CD4-positive, alpha-beta T cell treated with Interleukin-10 for 1 hour (primary cell): ENCODE data around the gene CXCL14.

Source experiments
- DNase-seq: peaks from one replicate; pipeline ENCODE4 v3.0.0-alpha.2; 2020

CXCL14 gene

DNA sequence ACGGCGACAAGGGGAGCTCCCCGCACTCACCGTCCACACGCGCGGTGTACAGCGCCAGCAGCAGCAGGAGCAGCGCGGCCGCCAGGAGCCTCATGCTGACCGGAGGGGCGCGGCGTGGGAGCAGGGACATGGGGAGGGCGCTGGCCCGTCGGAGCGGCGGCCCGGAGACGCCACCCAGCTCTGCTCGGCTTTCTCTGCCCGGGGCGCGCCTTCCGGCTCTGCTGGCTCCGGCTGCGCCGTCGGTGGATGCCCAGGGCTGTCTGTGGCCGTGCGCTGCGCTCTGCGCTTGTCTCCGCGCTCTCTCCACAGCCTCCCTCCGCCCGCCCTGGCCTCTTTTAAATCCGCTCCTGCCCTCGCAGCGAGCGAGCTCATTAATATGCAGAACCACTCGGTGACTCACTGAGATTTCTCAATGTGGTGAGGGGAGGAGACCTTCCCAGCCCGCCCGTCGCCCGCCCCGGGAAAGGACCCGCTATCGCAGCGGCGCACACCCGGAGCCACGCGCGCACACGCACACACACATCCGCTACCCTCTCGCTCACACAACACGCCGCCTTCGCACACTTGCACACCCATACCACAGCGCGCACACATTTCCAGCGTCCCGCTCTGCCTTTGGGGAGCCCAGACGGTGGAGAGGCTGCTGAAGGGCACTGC is at the start of gene CXCL14:
Gene CXCL14, minus strand, starts transcription at position 307 of the 657 bp plus-strand sequence. Its CDS starts 213 bp downstream, at position 94.
- DNase-seq, result no peak

DNA sequence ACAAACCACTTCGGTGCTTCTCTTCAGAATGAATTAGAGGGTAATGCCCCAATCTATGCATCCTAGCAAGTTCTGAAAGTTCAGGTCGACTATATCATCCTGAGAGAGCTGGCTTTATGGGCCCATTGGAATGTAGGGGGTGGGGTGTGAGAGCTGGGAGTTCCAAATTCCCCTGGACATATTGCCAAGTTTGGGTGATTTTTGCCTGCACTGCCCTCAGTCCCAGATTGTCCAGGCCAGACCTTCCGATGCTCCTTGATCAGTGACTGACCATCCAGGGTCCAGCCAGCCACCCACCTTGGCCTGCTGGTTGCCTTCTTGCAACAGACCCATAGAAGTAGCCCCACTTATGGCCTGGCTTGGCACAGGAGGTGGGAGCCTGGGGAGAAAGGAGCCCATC is 47.8 kb upstream of the CXCL14 start:
- DNase-seq, result no peak

DNA sequence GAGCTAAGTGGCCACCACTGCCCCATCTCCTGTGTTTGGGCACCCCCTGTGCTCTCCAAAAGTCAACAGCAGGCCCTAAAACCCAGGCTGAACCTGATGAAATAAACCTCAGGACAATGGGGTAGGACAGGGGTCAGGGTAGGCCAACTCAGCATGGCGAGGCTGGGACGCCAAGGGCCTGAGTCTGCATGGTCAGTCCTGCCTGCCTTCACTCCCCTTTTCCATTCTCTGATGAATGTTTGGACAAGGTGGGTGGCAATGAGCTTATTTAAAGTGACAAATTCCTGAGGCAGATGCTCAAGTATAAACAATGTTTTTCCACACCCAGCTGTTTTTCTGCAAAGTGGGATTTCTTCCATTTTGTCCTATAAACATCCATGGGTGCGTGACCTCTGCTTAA is 47.2 kb upstream of the CXCL14 start:
- no peak for DNase-seq

DNA sequence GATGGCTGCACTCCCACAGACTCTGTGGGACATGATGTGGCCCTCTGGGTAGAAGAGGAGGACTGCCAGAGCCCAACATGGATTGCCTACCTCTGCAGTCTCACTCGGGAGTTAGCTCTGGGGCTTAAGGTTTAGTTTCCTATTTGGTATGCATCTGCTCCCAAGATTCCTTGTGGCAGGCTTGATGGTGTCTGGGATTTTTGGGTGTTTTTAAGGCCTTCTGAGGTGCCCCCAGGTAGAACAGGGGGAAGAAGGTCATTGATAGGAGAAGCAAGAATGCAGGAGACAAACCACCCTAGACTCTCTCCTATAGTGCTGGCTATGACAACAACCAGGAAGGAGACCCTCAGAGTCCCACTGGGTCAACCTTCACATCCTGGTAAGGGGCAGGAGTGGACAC is 46.7 kb upstream of the CXCL14 start:
- no peak for DNase-seq

- DNase-seq, result no peak
Observed at GRCh38 chr5:135625061-135625460, 46.3 kb upstream of the CXCL14 start.

DNA sequence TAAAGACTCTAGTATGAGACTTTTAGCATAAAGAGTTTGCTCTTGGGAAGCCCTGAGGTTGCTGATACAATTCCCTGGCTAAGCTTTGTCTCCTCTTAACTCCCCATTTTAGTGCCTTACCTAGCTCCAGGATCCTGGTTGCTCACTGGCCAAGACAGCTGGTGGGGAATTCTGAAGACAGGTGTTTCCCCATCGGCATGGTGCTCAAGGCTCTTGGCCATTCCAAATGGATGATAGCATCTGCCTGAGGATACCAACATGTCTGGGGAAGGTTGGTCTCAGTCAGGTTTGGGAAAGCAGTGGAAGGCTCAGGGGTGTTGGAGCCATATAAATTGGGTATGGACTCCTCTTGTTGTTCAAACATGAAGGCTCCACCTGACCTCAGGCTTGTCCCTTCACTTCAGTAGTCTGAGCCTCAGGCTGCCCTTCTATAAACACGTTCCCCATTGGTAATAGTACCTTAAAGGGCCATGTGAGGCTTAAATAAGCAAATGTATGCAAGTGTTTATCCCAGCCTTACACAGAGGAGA is 44.5 kb upstream of the CXCL14 start:
- DNase-seq, result no peak

DNA sequence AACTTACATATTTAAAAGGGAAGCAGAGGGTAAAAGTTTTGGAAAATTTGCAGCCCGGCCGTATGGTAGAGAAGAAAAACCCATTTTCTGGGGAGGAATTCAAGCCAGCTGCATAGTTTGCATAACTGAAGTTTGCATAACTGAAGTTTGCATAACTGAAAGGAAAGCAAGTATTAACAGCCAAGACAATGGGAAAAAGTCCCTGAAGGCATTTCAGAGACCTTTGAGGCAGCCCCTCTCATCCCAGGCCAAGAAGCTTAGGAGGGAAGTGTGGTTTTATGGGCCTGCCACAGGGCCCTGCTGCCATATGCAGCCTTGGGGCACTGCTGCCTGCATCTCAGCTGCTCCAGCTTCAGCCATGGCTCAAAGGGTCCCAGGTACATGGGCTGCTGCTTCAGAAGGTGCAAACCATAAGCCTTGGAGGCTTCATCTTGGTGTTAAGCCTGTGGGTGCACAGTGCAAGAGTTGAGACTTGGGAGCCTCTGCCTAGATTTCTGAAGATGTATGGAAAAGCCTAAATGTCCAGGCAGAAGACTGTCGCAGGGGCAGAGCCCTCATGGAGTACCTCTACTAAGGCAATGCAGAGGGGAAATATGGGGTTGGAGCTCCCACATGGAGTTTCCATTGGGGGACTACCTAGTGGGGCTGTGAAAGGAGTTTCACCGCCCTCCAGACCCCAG is 36.9 kb upstream of the CXCL14 start:
- no peak for DNase-seq

GRCh38 chr5:135615171-135615570 is 36.4 kb upstream of the CXCL14 start:
- DNase-seq, result no peak

- DNase-seq, result no peak
Observed at GRCh38 chr5:135609981-135610380, 31.2 kb upstream of the CXCL14 start.

DNA sequence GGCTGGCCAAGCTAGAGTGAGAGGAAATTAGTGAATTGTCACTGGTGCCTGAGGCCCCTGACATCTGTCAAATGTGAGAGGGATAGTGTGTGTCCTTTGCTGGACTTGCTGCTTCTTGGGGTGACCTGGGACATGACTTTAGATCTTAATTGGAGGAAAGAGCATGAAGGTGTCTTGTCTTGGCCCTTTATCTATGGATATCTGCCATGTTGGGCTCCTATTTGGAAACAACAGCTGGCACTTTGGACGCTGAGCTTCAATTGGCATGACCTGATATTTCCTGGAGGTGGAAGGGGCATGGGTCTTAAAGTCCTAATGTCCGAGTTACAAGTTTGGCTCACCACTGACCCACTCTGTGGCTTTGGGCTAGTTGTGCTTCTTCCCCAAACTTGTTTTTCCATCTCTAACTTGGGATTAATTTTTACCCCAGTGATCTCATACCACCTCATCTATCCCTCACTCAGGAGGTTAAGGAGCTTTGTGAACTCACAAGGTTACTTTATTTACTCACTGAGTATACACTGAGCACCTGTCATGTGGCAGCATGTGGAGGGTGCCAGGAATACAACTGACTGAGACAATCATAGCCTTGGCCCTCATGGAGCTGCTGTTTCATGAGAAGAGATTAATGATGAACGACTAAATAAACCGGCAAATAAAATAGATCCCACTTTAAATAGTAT is 30.1 kb upstream of the CXCL14 start:
- no peak for DNase-seq

DNA sequence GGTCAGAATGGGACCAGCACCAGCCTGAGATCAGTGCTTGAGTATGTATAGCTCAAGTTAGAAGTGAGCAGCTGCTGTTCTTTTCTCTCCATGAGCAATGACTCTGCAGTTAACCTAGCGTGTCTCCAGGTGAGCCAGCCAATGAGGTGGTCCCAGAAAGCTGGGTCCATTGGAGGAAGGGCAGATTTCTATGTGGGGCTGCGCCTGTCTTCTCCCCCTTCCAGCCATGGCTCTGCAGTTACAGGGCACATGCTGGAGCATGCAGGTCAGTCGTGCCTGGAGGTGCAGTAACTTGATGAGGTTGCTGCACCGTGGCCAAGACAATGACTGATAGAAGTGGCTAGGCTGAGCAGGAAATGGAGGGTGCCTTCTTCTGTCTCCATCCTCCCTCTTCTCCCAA is 29.6 kb upstream of the CXCL14 start:
- no peak for DNase-seq

DNA sequence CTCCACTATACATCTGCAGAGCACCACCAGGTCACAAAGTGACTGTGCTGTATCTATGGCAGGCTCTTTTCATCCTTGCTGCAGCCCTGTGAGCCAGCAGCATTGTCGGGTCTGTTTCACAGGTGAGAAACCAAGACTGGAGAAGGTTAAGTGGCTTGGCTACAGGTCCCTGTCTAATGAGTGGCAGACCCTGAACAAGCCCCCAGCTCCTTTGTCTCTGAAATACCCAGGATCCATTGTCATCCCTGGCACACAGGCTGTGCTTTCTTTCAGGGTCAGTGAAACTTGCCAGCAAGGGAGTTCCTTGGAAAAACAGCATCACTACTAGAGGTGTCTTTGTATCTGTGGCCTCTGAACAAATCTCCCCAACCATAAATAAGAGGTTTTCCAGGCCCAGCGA is 27.6 kb upstream of the CXCL14 start:
- DNase-seq, result no peak

- DNase-seq, result no peak
Observed at GRCh38 chr5:135605221-135605620, 26.4 kb upstream of the CXCL14 start.

DNA sequence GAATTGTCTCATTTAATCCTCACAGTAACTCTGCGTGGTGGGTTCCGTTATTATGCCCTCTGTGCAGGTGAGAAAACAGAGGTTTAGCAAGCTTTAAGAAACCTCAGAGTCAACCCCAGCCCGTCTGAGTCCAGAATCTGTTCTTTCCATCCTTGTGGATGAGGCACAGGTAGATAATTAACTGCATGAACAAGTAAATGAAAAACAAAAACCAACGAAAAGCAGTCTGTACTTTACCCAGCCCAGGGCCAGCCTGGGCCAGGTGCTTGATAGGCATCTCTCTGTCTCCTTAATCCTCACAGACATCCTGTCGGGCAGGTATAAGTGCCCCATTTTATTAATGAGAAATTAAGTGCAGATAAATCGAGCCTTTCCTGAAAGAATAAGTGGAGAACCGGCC is 25.3 kb upstream of the CXCL14 start:
- DNase-seq, result no peak

- DNase-seq, result no peak
Observed at GRCh38 chr5:135602882-135603721, 24.3 kb upstream of the CXCL14 start.

- DNase-seq, result no peak
Observed at GRCh38 chr5:135601466-135601865, 22.7 kb upstream of the CXCL14 start.

DNA sequence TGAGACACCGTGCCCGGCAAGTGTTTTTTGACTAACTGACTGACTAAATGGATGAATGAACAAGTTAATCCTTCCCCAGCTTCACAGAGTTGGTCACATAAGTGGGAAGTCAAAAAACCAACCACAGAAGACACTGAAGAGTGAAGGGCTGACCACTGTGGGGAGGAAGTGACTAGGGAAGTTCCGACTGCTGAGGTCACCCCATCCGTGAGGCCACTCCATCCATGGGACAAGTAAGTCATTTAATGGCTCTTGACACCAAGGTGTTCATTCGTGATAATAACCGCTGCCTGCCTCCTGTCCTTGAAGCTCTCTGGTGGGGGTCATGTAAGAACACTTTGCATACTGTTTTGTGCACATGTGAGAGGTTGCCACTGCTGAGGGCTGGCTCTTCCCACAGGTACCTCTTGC is 22.2 kb upstream of the CXCL14 start:
- DNase-seq, result no peak

- no peak for DNase-seq
Observed at GRCh38 chr5:135600152-135600570, 21.4 kb upstream of the CXCL14 start.

GRCh38 chr5:135599421-135600151 is 20.8 kb upstream of the CXCL14 start:
- DNase-seq, result no peak

DNA sequence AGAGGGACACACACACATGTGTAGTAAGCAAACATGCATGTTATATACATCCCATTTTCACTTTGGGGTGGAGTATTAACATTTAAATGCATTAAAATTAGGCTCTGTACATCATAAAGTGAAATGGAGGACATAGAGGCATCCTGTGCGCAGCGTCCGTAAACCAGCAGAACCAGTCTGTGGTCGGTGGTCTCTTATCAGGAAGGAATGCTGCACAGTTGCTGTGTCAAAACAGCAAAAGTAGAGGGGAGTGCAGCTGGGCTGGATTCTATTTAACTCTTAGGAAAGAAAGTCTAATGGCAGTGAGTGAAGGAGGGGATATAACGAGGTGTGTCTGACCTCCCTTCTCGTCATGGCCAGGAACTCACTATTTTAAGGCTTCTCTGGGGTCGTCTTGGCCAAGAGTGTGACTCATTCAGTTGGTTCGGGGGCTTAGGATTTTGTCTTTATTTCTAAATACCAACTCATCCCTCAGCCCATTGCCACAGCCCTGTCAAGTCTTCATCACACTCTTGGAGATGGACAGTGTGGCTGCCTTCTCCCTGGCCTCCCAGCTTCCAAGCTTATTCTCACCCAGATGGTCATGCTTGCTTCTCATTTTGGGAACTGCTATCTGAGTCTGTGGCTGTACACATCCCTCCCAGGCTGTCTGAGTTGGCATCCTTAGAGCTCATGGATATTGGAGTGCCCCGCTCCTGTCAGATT is 20.1 kb upstream of the CXCL14 start:
- no peak for DNase-seq

DNA sequence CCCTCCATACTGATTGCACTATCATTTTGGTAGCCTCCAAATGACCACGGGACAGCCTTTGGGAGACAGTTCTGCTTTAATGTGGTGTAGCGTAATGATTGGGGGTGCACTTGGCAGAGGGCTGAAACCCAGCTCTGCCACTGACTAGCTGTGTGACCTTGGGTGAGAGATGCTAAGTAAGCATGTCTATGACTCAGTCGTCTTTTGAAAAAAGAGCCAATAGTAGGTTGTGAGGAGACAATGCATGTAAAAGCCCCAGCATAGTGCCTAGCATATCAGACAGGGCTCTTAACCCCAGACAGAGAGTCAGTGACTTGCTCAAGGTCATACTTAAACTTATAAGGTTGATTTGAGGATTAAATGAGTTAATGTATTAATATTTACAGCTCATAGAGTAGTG is 18.0 kb upstream of the CXCL14 start:
- DNase-seq, result no peak
